Epithelial cell of esophagus (primary cell): ENCODE measurements around the gene PTPRN2.

Source experiments
- DNase-seq: peaks from one replicate; pipeline ENCODE4 v3.0.0; 2010; ENCODE audit warnings: low read depth
- H3K4me3 ChIP-seq: 2 replicates; pipeline ENCODE4 v1.5.1; 2011; ENCODE audit warnings: mild to moderate bottlenecking, low read length, control low read depth
- TF ChIP-seq, protein P1 (sequence below): IDR thresholded peaks from 2 replicates; pipeline ENCODE4 v1.5.1; 2011; ENCODE audit warnings: low read depth, mild to moderate bottlenecking, low read length, control low read depth, inconsistent platforms; ENCODE audit not compliant: insufficient read depth; ENCODE audit errors: missing control alignments

The PTPRN2 gene

DNA sequence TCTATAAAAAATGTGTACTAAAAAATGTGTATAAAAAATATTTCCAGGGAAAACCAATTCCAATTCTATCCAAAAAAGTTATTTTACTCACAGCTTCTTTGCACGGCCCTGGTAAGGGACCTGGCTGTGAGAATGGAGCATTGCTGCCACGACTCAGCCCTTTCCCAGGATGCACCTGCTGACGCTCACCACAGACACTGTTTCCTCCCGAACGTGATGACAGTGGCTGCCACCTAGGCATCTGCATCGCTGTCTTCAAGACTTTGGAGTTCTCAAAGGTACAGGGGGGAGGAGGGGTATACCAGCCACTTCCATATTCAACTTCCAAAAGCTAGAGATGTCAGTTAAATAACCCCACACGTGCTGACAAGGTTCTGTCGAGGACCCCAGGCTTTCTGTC is 23.9 kb upstream of the PTPRN2 start:
- TF ChIP-seq, protein P1, sequence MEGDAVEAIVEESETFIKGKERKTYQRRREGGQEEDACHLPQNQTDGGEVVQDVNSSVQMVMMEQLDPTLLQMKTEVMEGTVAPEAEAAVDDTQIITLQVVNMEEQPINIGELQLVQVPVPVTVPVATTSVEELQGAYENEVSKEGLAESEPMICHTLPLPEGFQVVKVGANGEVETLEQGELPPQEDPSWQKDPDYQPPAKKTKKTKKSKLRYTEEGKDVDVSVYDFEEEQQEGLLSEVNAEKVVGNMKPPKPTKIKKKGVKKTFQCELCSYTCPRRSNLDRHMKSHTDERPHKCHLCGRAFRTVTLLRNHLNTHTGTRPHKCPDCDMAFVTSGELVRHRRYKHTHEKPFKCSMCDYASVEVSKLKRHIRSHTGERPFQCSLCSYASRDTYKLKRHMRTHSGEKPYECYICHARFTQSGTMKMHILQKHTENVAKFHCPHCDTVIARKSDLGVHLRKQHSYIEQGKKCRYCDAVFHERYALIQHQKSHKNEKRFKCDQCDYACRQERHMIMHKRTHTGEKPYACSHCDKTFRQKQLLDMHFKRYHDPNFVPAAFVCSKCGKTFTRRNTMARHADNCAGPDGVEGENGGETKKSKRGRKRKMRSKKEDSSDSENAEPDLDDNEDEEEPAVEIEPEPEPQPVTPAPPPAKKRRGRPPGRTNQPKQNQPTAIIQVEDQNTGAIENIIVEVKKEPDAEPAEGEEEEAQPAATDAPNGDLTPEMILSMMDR = no peak
- no peak overlapping the region for H3K4me3 ChIP-seq
- DNase-seq = no peak

DNA sequence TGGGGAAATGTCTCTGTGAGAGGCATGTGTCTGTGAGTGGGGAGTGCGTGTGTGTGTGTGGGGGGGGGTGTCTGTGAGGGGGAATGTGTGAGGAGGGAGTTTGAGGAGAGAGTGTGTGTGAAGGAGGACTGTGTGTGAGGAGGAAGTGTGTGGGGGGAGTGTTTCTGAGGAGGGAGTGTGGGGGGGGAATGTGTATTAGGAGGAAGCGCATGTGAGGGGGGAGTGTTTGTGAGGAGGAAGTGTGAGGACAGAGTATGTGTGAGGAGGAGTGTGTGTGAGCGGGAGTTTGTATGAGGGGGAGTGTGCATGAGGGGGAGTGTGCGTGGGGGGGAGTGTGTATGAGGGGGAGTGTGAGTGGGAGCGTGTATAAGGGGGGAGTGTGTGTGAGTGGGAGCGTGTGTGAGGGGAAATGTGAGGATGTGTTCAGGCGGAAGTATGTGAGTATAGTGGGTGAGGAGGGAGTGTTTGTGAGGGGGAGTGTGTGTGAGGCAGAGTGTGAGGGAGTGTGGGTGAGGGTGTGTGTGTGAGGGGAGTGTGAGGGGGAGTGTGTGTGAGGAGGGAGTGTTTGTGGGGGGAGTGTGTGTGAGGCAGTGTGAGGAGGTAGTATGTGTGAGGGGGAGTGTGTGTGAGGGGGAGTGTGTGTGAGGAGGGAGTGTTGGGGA is 21.8 kb upstream of the PTPRN2 start:
- TF ChIP-seq, protein P1 = no peak
- H3K4me3 ChIP-seq = no peak overlapping the region
- no peak for DNase-seq

DNA sequence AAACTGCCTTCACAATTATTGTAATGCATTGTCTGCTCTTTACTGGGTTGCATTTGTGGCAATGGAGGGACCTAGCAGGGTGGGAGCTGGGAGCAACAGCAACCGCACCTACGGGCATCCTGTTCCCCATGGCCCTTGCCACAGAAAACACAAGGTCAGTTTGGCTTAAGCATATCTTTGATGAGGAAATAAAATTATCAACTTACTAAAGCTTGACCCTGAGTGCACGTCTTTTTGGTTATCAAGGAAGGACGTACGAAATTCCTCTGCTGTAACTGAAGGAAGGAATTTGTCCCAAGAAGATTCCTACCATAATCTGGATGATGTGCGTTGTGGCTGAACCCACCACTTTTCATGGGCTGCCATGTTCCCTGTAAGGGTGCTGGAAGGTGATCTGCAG is 19.9 kb upstream of the PTPRN2 start:
- DNase-seq = no peak
- TF ChIP-seq, protein P1 = no peak

DNA sequence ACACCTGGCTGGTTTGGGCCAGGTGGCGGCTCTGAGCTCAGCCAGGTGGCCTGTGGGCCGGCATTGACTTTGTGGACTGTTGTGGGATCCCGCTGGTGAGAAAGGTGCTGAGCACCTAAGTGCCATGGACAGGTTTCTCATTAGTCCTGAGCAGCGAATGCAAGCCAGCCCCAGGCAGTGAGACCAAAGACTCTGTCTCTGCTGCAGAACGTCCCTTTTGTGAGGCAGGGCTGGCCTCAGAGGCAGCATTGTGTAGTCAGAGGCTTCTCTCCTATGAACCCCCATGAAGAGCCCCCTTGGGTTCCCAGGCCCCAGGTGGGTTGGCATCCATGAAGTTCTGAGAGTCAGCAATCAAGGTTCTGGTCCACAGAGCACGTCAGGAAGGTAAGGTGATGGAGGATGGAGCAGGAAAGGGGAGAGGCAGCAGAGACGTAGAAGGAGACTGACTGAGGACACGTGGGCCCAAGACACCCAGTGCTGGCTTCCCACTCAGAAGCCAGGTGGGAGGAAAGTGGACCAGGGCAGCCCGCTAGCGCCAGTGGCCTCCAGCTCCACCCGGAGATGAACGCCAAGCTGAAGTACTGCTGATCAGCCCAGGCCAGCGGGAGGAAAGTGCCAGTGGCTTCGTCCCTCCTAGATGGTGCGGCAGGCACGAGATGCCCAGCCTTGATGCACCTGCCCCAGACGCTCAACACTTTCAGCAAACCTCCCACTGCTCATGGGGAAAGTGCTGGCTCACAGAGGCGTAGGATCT is 19.2 kb upstream of the PTPRN2 start:
- no peak overlapping the region for H3K4me3 ChIP-seq
- no peak for DNase-seq
- TF ChIP-seq, protein P1 = no peak

More for the DNA sequence above, 19.9 kb upstream of the PTPRN2 start:
- no peak overlapping the region for H3K4me3 ChIP-seq

DNA sequence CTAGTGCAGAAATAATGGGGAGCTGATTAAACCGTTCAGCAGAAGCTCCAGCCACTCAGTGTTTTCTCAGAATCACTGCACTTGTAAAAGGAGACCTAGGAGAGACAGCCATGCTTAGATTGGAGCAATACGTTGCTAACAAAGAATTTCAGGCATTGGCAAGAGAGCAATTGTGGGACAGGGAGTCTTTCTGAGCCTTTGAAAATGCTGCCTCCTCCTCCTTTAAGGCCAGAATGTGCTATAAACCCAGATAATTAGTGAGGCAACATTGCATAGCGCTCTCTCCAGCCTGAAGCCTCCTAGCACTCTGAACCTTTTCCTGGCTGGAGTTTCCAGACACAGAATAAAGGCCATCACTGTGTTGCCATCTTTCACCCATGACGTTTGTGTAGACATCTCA is 18.5 kb upstream of the PTPRN2 start:
- no peak for DNase-seq
- H3K4me3 ChIP-seq = no peak overlapping the region
- TF ChIP-seq, protein P1 = no peak

DNA sequence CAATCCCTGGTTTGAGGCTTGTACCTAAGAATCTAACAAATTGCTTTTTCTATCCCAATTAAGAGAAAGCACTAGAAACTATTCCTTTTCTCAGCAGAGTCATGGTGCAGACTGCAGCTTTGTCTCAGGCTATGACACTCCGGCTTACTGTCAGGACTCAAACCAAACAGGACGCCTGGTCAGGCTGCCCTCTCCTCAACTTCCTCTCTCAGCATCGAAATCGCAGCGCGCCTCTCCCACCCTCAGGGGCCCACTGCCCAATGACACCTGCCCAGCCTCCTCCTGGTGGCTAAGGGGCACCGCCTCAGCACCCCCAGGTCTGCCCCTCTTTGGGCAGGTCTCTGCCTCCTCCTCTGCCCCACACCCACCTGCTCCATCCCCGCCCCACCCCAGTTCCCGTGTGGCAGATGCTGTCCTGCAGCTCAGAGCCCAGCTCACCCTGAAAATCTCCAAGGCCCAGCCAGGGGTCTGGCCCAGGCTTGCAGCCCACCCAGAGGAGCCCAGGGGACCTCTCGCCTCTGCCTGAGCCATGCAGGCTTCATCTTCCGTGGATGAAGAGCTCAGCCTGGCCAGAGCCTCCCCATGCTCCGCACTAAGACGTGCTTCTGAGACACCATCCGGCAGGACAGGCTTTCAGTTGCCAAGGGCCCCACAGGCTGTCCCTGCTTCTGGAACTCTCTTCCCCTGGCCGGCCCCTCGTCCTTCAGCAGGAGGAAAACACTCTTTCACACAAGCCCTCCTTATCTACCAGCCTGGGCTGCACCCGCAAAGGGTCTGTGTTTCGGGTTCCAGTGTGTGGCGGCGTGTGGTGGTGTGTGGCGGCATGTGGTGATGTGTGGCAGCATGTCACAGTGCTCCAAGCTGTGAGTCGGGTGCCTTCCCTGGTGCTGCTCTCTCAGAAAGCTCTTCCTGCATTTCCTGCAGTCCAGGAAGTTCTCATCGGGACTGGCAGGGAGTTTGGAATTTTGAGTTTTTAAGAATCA is 16.4 kb upstream of the PTPRN2 start:
- H3K4me3 ChIP-seq = no peak overlapping the region
- TF ChIP-seq, protein P1 = no peak
- DNase-seq = no peak
